GM21717 (cell line): ENCODE data around the gene RECQL5.

Source experiments
- ATAC-seq: cut with Tn5 transposase; IDR thresholded peaks from one replicate; pipeline ENCODE4 v1.9.1; 2021; ENCODE audit warnings: mild to moderate bottlenecking, moderate library complexity; ENCODE audit not compliant: unreplicated experiment

RECQL5 gene

GRCh38 chr17:75688209-75688825, 21.4 kb upstream of the RECQL5 start:
- no peak for ATAC-seq

GRCh38 chr17:75685499-75685898, 18.5 kb upstream of the RECQL5 start:
- no peak for ATAC-seq

DNA sequence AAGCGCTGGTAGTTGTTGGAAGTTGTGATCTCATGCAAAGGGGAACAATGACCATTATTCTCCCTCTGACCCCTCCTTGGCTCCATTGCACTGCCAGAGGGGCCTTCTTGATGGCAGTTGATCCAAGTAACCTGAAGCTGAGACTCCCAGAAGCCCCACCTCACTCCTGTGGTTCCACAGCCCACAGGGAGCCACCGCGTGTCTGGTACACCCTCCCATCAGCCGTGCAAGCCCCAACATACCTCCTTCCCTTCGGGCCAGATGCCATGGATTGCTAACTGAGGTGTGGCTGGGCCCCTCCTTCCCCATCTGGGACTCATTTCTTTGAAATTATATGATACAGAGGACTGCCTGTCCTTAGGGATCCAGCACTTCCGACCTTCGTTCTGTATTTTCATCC, 18.0 kb upstream of the RECQL5 start:
- ATAC-seq = no peak

DNA sequence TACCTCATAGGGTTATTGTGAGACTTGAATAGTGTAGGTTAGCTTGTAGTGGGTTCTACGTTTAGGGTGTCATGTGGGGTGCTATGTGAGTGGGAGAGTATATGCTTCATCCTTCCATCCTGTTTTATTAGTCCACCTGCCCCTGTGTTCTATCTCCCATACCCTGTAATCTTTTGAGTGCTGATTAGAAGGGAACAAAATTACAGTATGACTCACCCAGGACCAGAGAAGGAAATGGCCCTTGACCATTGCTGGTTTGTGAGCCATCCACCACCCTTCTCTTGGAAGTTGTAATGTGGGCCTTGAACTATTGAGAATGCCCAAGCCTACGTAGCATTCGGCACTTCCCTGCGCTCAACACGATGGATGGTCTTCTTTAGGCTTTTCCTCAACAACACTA, 17.3 kb upstream of the RECQL5 start:
- ATAC-seq = no peak

DNA sequence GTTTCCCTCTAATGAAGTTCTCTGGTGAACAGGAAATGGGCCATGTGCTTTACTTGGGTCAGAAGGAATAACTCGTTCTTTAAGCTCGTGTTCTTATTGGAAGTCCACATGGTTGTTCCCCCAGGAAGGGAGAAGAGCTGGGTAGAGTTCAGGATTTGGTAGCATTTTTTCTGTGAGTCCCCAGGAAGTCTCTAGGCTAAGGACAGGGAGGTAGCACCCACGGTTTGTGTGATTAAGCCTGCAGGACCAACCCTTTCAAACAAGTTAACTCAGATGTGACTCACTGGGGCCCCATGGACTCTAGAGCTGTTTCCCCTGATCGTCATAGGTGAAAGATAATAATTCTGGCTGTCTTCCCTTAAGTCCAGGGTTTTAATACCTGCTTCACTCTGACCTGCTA, 16.6 kb upstream of the RECQL5 start:
- no peak for ATAC-seq

GRCh38 chr17:75681289-75681688, 14.3 kb upstream of the RECQL5 start:
- no peak for ATAC-seq

DNA sequence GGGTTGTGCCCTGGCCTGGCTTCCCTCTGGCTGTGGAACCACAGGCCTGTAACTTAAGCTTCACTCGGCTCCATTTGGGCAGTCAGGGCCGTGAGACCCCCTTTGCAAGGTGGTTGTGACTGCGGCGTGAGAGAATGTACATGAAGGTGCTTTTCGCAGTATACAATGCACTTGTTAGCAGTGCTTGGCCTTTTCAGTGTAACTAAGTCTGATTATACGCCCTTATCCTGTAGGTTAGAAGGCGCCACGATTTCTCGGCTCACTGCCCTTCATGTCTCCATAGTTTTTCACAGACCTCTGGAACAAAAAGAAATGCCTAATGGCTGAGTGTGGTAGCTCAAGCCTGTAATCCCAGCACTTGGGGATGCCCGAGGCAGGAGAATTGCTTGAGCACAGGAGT, 13.5 kb upstream of the RECQL5 start:
- no peak for ATAC-seq

DNA sequence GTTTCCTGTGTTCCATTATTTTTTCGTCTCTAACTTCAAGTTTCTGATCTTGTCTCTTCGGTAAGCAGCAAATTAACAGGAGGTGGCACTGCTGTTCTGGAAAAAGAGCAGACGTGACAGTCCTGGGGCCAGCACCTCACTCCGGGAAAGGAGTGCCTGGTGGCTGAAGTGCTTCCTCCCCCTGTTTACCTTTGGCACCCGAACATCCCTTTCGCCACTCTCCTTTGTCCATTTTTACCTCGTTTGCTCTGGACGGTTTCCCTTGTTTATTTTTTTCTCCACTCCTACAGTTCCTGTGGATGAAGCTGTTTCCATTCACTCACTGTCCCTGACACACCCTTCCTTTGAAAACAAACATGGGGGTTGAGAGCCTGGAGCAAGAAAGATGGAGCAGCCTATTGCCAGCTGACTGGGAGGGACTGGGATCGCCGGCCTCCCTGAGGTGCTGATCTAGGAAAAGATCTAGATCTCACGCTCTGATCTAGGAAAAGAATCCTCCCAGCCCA, 12.8 kb upstream of the RECQL5 start:
- no peak for ATAC-seq

GRCh38 chr17:75676461-75676860, 9.5 kb upstream of the RECQL5 start:
- ATAC-seq = no peak

GRCh38 chr17:75673487-75673886, 6.5 kb upstream of the RECQL5 start:
- ATAC-seq = no peak

DNA sequence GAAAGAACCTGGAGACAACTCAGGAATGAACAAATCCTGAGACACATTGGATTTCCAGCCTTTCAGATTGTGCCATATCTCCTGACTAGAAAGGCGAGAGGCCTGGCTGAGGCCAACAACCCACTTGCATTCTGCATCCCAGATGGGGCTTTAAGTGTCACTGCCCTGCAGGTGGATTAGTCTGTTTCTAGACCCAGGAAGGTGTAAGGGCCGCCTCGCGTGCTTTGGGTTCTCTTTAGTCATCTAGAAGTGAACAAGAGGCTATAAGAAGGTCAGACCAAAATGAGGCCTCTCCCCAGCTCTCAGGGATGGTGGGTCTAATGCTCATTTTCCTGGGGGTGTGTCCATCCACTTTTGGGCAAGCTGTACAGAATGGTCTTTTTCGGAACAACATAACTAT, 5.1 kb upstream of the RECQL5 start:
- no peak for ATAC-seq

DNA sequence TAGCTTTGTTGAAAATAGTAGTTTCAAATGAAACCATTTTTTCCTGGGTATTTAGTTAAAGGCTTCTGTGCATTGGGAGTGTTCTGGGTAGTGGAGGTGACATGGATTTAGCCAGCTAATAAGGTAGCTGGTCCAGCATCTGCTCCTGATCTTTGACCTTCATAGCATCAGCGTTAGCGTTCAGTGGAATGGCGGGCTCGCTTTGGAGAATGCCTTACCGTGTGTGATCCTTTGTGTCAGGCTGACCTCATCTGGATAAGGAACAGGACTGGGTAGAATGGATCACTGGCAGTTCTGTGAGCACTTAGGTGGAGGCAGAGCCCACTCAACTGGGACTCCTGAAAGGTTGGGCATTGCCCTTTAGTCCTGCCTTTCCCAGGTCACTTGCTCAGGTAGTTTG, 3.9 kb upstream of the RECQL5 start:
- no peak for ATAC-seq

DNA sequence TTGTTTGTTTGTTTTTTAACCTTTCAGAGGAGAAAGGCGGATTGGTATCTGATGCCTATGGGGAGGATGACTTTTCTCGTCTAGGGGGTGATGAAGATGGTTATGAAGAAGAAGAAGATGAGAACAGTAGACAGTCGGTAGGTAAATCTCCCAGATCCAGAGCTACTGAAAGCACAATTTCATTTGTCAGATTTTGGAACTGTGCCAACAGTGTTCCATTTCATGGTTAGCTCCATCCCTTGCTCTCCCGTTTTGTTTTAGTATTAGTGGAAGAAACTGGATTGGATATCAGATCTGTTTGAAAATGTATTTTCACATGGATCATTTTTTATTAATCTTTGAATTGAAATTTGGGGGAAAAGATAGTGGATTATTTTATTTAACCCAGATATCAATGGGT, 1.5 kb upstream of the RECQL5 start:
- no peak for ATAC-seq

DNA sequence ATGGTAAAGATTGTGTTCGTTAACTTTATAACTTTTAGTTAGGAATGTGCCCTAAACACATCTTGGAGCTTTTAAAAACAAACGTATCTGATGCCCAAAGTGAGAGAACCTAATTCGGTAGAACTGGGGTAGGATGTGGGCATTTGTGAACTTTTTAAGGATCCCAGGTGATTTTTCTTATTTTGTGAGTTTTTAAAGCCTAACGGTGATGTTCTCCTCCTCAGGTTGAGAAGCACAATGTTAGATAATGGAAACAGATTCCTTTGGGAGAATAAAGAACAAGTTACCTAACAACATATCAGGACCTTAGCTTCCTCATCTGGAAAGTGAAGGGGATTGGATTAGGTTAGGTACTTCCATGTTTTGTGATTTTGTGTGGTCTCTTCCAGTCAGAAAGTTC, 871 bp upstream of the RECQL5 start:
- ATAC-seq = no peak

DNA sequence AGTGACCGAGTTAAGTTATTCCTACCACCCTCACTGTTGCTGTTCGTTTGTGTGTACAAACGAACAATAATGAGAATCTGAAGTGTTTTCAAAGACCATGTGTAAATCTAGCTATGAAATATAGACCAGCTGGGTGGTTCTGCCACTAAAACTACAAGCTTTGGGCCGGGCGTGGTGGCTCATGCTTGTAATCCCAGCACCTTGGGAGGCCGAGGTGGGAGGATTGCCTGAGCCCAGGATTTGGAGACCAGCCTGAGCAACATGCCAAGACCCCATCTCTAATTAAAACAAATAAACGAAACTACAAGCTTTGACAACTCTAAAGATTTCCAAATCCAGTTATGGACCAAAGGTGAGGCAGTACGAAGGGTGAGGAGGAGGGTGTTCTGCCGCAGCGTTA, 973 bp downstream of the RECQL5 start:
- ATAC-seq = no peak

DNA sequence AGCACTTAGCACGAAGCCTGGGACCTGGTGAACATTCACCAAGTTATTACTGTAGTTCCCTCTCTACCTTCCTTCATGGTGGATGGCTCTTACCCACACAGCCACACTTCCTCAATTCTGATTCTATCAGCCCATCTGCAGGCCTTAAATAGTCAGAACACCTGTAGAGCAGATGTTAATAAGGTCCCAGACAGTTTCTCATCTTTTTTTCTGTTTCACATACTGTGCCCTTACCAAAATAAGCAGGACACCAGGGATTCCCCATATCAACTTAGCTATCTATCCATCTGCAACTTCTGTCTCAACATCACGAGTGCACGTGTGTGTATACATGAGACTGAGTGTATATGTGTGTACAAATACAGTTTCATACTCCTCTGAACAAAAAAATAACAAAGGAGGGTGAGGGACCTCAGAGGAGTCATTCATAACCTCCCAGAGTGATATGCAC, 2.8 kb downstream of the RECQL5 start:
- ATAC-seq = peak; percentile 62

DNA sequence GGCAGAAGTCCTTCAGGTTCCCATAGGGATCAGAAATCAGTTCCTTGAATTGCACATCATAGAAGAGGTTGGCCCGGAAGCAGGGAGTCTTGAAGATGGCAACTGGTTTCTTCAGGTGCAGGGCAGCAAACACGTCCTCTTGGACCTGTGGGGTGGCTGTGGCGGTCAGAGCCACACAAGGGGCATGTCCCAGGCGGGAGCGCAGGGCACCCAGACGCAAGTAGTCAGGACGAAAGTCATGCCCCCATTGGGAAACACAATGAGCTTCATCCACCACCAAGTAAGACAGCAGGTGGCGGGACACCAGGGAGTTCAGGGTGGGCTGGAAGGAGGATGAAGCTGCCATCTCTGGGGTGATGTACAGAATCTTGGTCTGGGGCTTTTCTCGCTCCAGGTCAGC, 4.4 kb downstream of the RECQL5 start:
- ATAC-seq = no peak

DNA sequence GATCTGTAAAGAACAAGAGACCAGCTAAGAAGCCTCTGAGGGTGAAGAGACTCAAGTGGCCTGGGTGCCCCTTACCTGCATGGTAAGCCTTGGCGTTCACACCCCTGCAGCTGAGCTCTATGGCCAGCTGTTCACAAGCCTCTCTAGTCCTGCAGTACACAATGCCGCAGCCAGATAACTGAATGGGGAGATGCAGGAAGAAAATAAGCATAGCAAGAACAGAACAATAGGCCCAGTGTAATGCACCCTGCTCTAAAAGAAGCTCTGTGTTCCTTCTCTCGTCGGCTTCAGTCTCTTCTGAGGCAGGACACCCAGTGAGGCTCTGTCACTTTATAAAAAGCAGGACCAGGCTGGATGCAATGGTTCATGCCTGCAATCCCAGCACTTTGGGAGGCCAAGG, 5.4 kb downstream of the RECQL5 start:
- no peak for ATAC-seq

GRCh38 chr17:75658237-75658636, 8.7 kb downstream of the RECQL5 start:
- no peak for ATAC-seq

GRCh38 chr17:75654176-75654575, 12.8 kb downstream of the RECQL5 start:
- ATAC-seq = no peak

DNA sequence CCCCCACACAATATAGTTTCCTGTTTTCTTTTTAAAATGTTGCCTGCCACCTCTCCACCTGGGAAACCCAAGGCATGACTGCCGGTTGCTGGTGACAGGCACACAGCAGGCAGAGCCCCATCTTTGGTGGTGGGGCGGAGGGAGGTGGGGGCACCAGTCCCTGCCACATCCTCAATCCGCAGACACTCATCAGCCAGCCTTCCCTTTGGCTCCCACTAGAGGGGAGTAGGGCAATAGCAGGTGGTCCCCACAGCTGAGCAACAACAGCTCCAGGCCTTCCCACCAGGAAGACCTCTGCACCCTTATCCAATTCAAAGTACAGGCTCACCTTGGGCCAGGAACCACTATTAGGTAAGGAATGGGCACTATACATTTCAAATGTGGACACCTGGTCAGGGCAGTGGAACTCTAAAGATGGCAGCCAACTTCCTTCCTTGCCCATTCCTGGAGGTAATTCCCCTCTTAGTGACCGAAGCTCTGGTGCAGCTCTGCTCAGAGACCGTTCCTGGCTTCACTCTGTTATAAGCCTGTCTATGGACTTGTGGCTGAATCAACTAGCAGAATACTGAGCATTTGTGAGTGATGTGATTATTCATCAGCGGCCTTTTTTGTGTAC, 13.9 kb downstream of the RECQL5 start:
- no peak for ATAC-seq

- ATAC-seq = no peak
Measured at GRCh38 chr17:75652341-75652740, 14.6 kb downstream of the RECQL5 start.

GRCh38 chr17:75650874-75651273, 16.1 kb downstream of the RECQL5 start:
- ATAC-seq = no peak
